Bronchial smooth muscle cell (primary cell): ENCODE data around the gene SECISBP2L. TPM values are rescaled to one million over a fixed set of nuclear protein-coding genes. Genes with fewer than 3 reads are reported as not detected.

Source experiments
- total RNA-seq: library from RNA; depleted of rRNA; stranded (reverse); fragments of >200 nt; gene quantifications from 2 replicates; pipeline ENCODE4 v1.2.1, GENCODE V29; 2014

The SECISBP2L gene, protein sequence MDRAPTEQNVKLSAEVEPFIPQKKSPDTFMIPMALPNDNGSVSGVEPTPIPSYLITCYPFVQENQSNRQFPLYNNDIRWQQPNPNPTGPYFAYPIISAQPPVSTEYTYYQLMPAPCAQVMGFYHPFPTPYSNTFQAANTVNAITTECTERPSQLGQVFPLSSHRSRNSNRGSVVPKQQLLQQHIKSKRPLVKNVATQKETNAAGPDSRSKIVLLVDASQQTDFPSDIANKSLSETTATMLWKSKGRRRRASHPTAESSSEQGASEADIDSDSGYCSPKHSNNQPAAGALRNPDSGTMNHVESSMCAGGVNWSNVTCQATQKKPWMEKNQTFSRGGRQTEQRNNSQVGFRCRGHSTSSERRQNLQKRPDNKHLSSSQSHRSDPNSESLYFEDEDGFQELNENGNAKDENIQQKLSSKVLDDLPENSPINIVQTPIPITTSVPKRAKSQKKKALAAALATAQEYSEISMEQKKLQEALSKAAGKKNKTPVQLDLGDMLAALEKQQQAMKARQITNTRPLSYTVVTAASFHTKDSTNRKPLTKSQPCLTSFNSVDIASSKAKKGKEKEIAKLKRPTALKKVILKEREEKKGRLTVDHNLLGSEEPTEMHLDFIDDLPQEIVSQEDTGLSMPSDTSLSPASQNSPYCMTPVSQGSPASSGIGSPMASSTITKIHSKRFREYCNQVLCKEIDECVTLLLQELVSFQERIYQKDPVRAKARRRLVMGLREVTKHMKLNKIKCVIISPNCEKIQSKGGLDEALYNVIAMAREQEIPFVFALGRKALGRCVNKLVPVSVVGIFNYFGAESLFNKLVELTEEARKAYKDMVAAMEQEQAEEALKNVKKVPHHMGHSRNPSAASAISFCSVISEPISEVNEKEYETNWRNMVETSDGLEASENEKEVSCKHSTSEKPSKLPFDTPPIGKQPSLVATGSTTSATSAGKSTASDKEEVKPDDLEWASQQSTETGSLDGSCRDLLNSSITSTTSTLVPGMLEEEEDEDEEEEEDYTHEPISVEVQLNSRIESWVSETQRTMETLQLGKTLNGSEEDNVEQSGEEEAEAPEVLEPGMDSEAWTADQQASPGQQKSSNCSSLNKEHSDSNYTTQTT
- 17.8 and 23.2 TPM in 2 replicates for total RNA-seq

DNA sequence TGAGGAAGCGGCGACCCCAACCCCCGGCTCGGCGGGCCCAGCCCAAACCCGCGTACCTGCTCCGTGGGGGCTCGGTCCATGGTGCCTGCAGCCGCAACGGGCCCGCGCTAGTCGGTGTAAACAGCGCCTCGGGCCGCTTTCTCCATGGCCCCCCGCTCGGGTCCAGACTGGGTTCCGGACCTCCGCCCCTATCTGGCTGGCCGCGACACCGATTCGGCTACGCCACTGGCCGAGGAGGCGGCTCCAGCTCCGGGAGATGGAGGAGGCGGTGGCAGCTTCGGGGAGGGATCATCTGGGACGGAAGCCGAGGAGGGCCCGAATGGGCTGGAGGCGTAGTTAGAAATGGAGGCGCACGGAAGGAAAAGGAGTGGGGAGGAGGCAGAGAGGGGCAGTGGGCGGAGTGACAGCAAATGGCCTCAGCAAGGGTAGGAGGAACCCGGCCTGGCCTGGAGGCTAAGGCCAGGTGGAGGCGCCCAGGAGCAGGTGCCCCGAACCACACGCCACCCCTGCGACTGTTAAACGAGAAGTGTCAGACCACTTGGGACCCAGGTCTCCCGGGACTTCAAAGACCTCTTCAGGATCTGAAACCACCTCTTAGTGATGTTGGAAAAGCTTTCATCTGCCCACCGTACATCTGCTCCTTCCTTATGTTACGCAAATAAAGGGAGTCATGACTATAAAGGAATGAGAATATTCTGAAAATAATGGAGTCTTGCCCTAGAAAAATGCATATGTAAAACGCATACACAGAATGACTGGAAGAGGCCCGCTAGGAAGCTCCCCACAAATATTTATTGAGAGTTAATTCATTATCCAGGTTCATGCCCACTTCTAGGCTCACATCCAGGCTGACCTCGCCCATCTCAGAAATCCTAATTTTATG is at the start of gene SECISBP2L:
Gene SECISBP2L (minus strand): TSS at position 227 of the 883 bp plus-strand sequence. CDS start 147 bp downstream, at position 80.

DNA sequence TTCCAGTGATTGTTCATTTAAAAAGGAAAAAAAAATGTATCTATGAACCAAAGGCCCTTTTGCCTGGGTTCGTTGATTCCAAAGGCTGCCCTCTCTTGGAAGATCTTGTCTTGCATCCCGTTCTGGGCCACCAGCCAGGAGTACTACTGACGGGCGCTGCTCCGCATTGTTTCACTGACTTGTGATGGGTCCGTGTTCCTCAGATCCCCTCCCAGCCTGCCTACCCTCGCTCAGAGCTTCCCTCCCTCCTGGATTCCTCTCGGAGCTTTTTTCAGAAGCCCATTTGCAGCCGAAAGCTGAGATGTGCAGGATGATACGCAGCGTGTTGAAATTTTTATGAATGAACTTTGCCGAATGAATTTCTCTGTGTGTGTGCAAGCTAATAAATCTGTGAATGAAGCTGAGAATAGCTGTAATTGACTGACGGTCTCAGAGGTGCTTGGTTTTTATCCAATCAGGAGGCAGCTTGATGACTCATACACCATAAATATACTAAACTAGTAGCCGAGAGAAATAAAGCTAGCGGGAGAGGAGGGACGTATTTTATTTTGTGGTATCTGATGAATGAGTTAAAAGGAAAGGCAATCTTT is 82.6 kb downstream of the SECISBP2L start, which contains the start of gene SHC4:
Gene SHC4 (minus strand): TSS at position 396 of the 590 bp plus-strand sequence. CDS start 904 bp downstream, outside the sequence.

Other genes with a start within 250 kb of the SECISBP2L start
- gene CEP152, start 235.4 kb downstream of the SECISBP2L start, total RNA-seq = 3.3 and 8.8 TPM in 2 replicates
- 382 and 390 TPM in 2 replicates for gene EID1, start 168.3 kb downstream of the SECISBP2L start, total RNA-seq
- gene SHC4, start 82.5 kb downstream of the SECISBP2L start, total RNA-seq = 4.2 and 5.0 TPM in 2 replicates
- 76.2 and 100 TPM in 2 replicates for gene COPS2, start 109.2 kb upstream of the SECISBP2L start, total RNA-seq
- 57.5 and 86.6 TPM in 2 replicates for gene GALK2, start 123.8 kb upstream of the SECISBP2L start, total RNA-seq